IPS-20b (cell line): ENCODE measurements around the gene MPO.

Source experiments
- H3K27ac ChIP-seq: one replicate; pipeline ENCODE4 v1.5.1; 2013; ENCODE audit warnings: low read length
- H3K27me3 ChIP-seq: 2 replicates; pipeline ENCODE4 v1.6.1; 2013; ENCODE audit warnings: mild to moderate bottlenecking, low read length, inconsistent platforms; ENCODE audit not compliant: insufficient read depth
- H3K36me3 ChIP-seq: 2 replicates; pipeline ENCODE4 v1.6.1; 2013; ENCODE audit warnings: low read depth, mild to moderate bottlenecking, inconsistent platforms, low read length, moderate library complexity; ENCODE audit not compliant: insufficient read depth
- H3K4me1 ChIP-seq: 2 replicates; pipeline ENCODE4 v1.6.1; 2013; ENCODE audit warnings: mild to moderate bottlenecking, control low read depth, inconsistent platforms, low read length, moderate library complexity; ENCODE audit not compliant: insufficient read depth
- H3K4me3 ChIP-seq: 2 replicates; pipeline ENCODE4 v1.5.1; 2013; ENCODE audit warnings: mild to moderate bottlenecking, low read length, inconsistent platforms
- H3K9ac ChIP-seq: 2 replicates; pipeline ENCODE4 v1.6.1; 2013; ENCODE audit warnings: low read depth, mild to moderate bottlenecking, inconsistent platforms, low read length, moderate library complexity
- H3K9me3 ChIP-seq: 2 replicates; pipeline ENCODE4 v1.6.1; 2013; ENCODE audit warnings: mild to moderate bottlenecking, low read depth, low read length, inconsistent platforms; ENCODE audit not compliant: insufficient read depth

Gene MPO

DNA sequence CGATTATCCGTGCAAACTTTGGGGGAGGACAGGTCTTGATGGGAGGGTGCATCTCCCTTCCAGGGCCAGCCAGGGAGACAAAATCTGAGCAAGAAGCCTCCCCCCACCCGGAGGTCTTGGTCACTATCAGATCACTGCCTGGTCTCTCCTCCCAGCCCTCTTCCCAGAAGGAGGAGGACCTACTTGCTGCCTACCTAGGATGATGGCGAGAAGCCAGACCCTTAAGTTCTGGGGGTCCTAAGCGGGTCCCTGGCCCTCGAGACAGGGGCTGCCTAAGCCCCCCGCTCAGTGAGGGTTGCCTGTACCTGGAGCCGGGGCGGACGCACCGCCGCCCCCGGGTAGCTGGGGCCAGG is 43.3 kb upstream of the MPO start:
- H3K9me3 ChIP-seq, result no peaks in the 10 kb centered on the region
- H3K9ac ChIP-seq, result peak overlapping the region; percentile 66; the same call in 1 of the 2 replicates
- no peak overlapping the region for H3K27ac ChIP-seq
- peak overlapping the region; percentile 72 for H3K4me3 ChIP-seq
- no peaks in the 10 kb centered on the region for H3K36me3 ChIP-seq
- peaks cover 36% of the 10 kb centered on the region for H3K27me3 ChIP-seq
- peaks cover 12% of the 10 kb centered on the region; the same call in 1 of the 2 replicates for H3K4me1 ChIP-seq

- H3K27me3 ChIP-seq, result peaks cover 36% of the 10 kb centered on the region
- peak overlapping the region; percentile 66; the same call in 1 of the 2 replicates for H3K9ac ChIP-seq
- H3K9me3 ChIP-seq, result no peaks in the 10 kb centered on the region
- H3K4me1 ChIP-seq, result peaks cover 9% of the 10 kb centered on the region; the same call in 1 of the 2 replicates
- H3K4me3 ChIP-seq, result peak overlapping the region; percentile 72
- no peak overlapping the region for H3K27ac ChIP-seq
- no peaks in the 10 kb centered on the region for H3K36me3 ChIP-seq
Observed at GRCh38 chr17:58323366-58324055, 42.8 kb upstream of the MPO start.

DNA sequence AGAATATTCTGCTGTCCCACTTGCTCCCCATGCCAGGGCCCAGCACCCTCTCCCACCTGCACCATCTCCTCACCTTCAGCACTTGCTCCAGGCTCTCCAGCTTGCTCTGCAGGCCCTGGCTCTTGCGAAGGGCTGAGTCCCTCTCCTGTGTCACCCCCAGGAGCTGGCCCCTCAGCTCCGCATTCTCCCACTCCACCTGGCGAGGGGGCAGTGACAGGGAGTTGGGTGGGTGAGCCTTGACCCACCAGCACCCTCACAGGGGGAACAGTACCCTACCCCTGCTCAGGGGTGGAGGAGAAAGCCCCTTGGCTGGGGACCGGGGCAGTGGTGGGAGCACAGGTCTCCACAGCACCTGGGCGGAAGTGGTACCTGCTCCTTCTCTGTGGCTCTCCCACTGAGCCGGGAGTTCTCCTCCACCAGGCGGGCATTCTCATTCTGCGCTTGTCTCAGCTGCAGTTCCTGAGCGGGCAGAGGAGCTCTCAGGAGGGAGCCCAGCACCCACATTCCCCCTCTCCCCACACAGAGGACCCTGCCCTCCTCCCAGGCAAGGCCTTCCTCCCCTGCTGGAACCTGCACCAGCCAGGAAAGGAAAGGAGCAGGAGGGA is 41.9 kb upstream of the MPO start:
- Histone ChIP-seq H3K4me3 (no peak overlapping the region), H3K27me3 (peaks cover 36% of the 10 kb centered on the region), H3K9ac (no peak overlapping the region), H3K36me3 (no peaks in the 10 kb centered on the region), H3K4me1 (peaks cover 9% of the 10 kb centered on the region; the same call in 1 of the 2 replicates), H3K27ac (no peak overlapping the region), H3K9me3 (no peaks in the 10 kb centered on the region)

- Histone ChIP-seq H3K27me3 (peaks cover 36% of the 10 kb centered on the region), H3K9ac (no peak overlapping the region; the same call in 1 of the 2 replicates), H3K36me3 (no peaks in the 10 kb centered on the region), H3K4me3 (no peak overlapping the region), H3K9me3 (no peaks in the 10 kb centered on the region), H3K4me1 (peaks cover 9% of the 10 kb centered on the region; the same call in 1 of the 2 replicates), H3K27ac (no peak overlapping the region)
Observed at GRCh38 chr17:58321571-58322525, 41.1 kb upstream of the MPO start.

DNA sequence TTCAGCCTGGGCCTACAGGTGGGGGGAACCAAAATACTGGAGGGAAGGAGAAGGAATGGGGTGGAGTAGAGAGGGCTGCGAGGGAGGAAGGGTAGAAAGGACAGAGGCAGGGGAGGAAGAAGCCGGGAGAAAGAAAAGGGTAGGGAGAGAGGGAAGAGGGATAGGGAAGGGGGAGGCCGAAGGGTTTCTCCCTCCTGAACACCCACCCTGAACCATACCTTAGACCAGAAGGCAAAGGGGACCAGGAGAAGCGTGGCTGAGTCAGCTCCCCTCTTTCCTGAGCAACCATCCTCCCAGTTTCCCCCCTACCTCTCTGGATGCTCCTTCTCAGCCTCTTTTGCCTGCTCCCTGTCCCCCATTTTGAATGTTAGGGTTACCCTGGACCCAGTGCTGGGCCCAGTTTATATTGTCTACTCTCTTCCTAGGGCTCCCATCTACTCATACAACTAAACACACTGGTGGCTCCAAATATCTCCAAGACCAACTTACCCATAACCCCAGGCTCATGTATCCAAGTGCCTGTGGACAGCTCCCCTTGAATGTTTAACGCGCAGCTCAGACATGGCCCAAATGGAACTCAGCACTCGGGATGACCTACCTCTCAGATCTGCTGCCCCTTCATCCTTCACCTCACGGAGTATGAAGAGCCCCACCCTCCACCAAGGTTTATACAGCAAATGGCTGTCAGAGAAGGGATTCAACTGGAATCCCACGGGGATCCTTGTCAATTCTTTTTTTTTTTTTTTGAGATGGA is 40.0 kb upstream of the MPO start:
- Histone ChIP-seq H3K27ac (no peak overlapping the region), H3K9ac (no peak overlapping the region), H3K27me3 (peaks cover 36% of the 10 kb centered on the region), H3K36me3 (no peaks in the 10 kb centered on the region), H3K4me3 (no peak overlapping the region), H3K9me3 (no peaks in the 10 kb centered on the region), H3K4me1 (peaks cover 9% of the 10 kb centered on the region; the same call in 1 of the 2 replicates)

- H3K4me3 ChIP-seq, result no peak overlapping the region
- no peak overlapping the region for H3K9ac ChIP-seq
- peaks cover 9% of the 10 kb centered on the region; the same call in 1 of the 2 replicates for H3K4me1 ChIP-seq
- H3K27me3 ChIP-seq, result peaks cover 34% of the 10 kb centered on the region
- H3K36me3 ChIP-seq, result no peaks in the 10 kb centered on the region
- H3K27ac ChIP-seq, result no peak overlapping the region
- no peaks in the 10 kb centered on the region for H3K9me3 ChIP-seq
Observed at GRCh38 chr17:58320163-58320558, 39.4 kb upstream of the MPO start.

GRCh38 chr17:58319173-58320162 is 38.7 kb upstream of the MPO start:
- H3K27me3 ChIP-seq, result peaks cover 28% of the 10 kb centered on the region

GRCh38 chr17:58318627-58319172 is 38.0 kb upstream of the MPO start:
- Histone ChIP-seq H3K36me3 (no peaks in the 10 kb centered on the region), H3K4me3 (no peak overlapping the region), H3K9me3 (no peaks in the 10 kb centered on the region), H3K27ac (no peak overlapping the region), H3K27me3 (peaks cover 20% of the 10 kb centered on the region), H3K9ac (no peak overlapping the region), H3K4me1 (no peaks in the 10 kb centered on the region; the same call in 1 of the 2 replicates)

More at GRCh38 chr17:58319173-58320162, 38.7 kb upstream of the MPO start:
- Histone ChIP-seq H3K4me1 (peaks cover 4% of the 10 kb centered on the region; the same call in 1 of the 2 replicates), H3K9me3 (no peaks in the 10 kb centered on the region), H3K4me3 (no peak overlapping the region), H3K9ac (no peak overlapping the region), H3K36me3 (no peaks in the 10 kb centered on the region), H3K27ac (no peak overlapping the region)

GRCh38 chr17:58318065-58318481 is 37.3 kb upstream of the MPO start:
- no peak overlapping the region for H3K9ac ChIP-seq
- H3K27ac ChIP-seq, result no peak overlapping the region
- no peaks in the 10 kb centered on the region for H3K36me3 ChIP-seq
- H3K27me3 ChIP-seq, result peaks cover 14% of the 10 kb centered on the region; the same call in 1 of the 2 replicates
- no peak overlapping the region for H3K4me3 ChIP-seq
- no peaks in the 10 kb centered on the region for H3K4me1 ChIP-seq
- no peaks in the 10 kb centered on the region for H3K9me3 ChIP-seq

DNA sequence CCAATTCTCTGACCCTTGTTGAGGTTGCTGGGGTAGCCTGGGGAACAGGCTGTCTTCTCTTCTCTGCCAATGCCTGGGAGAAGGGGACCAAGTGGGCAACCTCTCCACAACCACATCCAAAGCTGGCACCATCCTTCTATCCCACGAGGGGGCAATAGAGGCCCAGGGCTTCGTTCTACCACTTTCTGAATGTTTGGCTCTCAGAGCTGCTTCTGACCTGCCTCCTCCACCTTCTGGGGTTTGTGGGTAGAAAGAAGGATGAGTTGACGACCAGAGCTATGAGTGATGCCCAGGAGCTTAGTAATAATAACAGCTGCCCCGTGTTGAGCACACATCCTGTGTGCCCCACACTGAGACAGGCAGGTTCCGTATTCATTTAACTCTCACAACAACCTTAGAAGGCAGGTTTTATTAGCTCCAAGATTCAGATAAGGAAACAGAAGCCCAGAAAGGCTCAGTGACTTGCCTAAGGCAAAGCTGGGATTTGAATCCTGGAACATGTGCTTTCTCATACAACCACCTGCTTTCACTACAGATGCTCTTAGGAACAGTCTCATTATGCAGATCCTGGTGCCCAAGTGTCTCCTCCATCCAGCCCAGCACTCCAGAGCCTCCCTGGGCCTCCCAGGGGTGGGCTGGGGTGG is 36.8 kb upstream of the MPO start:
- no peaks in the 10 kb centered on the region for H3K36me3 ChIP-seq
- no peaks in the 10 kb centered on the region for H3K4me1 ChIP-seq
- 0 out of 2 replicates have a peak, but pooled peaks cover 8% of the 10 kb centered on the region for H3K27me3 ChIP-seq
- H3K9me3 ChIP-seq, result no peaks in the 10 kb centered on the region
- no peak overlapping the region for H3K4me3 ChIP-seq
- H3K9ac ChIP-seq, result no peak overlapping the region
- H3K27ac ChIP-seq, result no peak overlapping the region
